Tibial artery (tissue), 4 donors: Measurements from ENCODE around the gene FDXACB1.

Experiments used
- DNase-seq, 2 donors: peaks; one replicate each; pipeline ENCODE4 v3.0.0-alpha.2; 2019
- H3K27ac ChIP-seq, 2 donors: fragments of 200-600 bp; sonication (generic) in 1 of 2; 1 replicate in 1 of 2; 2 replicates in 1 of 2; pipeline ENCODE4 v1.5.1; 2018 to 2019; ENCODE audit warnings: mild to moderate bottlenecking in 1 of 2
- H3K27me3 ChIP-seq, 2 donors: fragments of 200-600 bp; sonication (generic) in 1 of 2; one replicate each; pipeline versions ENCODE4 v1.5.1 to v1.6.0; 2016 to 2019
- H3K36me3 ChIP-seq, 3 donors: fragments of 200-600 bp; sonication (generic) in 2 of 3; one replicate each; pipeline ENCODE4 v1.5.1; 2016 to 2019; ENCODE audit warnings: mild to moderate bottlenecking in 2 of 3
- H3K4me1 ChIP-seq, 4 donors: fragments of 200-600 bp; sonication (generic) in 2 of 4; 1 replicate in 3 of 4; 2 replicates in 1 of 4; pipeline ENCODE4 v1.5.1; 2016 to 2019
- H3K4me3 ChIP-seq, 2 donors: fragments of 200-600 bp; sonication (generic) in 1 of 2; 1 replicate in 1 of 2; 2 replicates in 1 of 2; pipeline ENCODE4 v1.5.1; 2018 to 2019; ENCODE audit warnings: mild to moderate bottlenecking in 2 of 2
- H3K9me3 ChIP-seq, 3 donors: fragments of 200-600 bp; sonication (generic) in 1 of 3; one replicate each; pipeline ENCODE4 v1.5.1; 2016 to 2019
- intact Hi-C: fragments of 100-400 bp; cut with DNase I; formaldehyde crosslinking; loops from one replicate; pipeline ENCODE4 v1.15.0; 2023; ENCODE audit warnings: low total_unique reads
- TF ChIP-seq, protein P1 (sequence below), 2 experiments: fragments of 200-600 bp in 1 of 2; fragments of 450-650 bp in 1 of 2; IDR thresholded peaks; one replicate each; pipeline ENCODE4 v1.5.1; 2017 to 2019; ENCODE audit warnings: antibody characterized with exemption in 2 of 2, mild to moderate bottlenecking in 1 of 2, moderate library complexity in 1 of 2

FDXACB1 gene

DNA sequence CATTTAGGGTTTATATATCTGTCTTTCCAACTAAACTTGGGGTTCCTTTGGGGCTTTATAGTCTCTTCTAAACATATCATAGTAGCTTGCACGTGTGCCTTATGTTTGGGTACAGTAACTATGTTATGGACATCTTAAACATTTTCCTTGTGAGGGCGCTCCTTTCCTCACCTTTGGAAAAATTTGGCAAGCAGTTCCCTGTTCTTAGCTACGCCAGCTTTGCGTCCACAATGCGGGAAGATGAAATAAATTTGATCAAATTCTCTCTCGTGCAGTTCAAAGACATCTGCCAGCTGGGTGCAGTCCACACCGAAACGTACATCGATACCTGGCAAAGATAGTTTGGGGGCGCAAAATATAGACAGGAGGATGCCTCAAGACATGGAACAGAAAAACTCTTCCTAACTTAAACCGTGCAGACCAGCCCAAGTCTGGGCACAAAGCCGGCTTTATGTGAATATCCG is 548 bp downstream of the FDXACB1 start:
- TF ChIP-seq, protein P1, sequence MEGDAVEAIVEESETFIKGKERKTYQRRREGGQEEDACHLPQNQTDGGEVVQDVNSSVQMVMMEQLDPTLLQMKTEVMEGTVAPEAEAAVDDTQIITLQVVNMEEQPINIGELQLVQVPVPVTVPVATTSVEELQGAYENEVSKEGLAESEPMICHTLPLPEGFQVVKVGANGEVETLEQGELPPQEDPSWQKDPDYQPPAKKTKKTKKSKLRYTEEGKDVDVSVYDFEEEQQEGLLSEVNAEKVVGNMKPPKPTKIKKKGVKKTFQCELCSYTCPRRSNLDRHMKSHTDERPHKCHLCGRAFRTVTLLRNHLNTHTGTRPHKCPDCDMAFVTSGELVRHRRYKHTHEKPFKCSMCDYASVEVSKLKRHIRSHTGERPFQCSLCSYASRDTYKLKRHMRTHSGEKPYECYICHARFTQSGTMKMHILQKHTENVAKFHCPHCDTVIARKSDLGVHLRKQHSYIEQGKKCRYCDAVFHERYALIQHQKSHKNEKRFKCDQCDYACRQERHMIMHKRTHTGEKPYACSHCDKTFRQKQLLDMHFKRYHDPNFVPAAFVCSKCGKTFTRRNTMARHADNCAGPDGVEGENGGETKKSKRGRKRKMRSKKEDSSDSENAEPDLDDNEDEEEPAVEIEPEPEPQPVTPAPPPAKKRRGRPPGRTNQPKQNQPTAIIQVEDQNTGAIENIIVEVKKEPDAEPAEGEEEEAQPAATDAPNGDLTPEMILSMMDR (IDR thresholded peaks at IDR 0.05): no peak
- no peak for DNase-seq
- Histone ChIP-seq H3K36me3 (no peaks in the 10 kb centered on the region), H3K4me1 (peaks cover 0 to 14% (median 9%) of the 10 kb centered on the region in 4 donors), H3K9me3 (no peaks in the 10 kb centered on the region), H3K4me3 (peak overlapping the region; percentile 59 to 77), H3K27ac (peak overlapping the region; percentile 92 to 94), H3K27me3 (no peaks in the 10 kb centered on the region)
- intact Hi-C loops: loop anchor here (5.0 kb wide), 2 partner anchors 49 to 104 kb away; no protein-coding TSS in a partner anchor

DNA sequence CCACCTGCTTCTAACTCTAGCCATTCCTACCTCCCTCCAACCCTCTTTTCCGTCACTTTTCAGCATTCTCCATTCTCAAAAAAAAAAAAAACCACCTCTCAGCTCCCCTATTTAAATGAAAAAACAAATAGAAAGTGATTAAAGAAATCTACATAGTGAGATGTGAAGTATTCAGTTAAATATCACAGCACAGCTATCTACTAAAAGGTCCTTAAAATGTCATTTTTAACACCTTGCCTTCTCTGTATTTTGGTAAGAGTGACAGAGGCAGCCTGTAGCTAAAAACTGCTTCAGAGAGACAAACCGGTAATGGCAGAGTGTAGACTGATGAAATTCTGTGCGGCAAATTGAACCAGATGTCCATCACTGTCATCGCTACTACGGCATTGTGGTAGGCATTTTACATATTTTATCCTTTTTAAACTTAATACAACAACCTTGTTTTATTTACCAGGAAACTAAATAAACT is 7.2 kb downstream of the FDXACB1 start:
- Histone ChIP-seq H3K4me3 (peak overlapping the region; percentile 66 to 98), H3K4me1 (peaks cover 0 to 20% (median 7%) of the 10 kb centered on the region in 4 donors), H3K27me3 (no peaks in the 10 kb centered on the region), H3K36me3 (peaks cover 10 to 23% (median 20%) of the 10 kb centered on the region in 3 donors), H3K27ac (peak overlapping the region; percentile 85 to 98), H3K9me3 (no peaks in the 10 kb centered on the region)
- intact Hi-C loops: loop anchor here (5.0 kb wide), 1 partner anchor 126 kb away; no protein-coding TSS in a partner anchor
- DNase-seq: no peak
- TF ChIP-seq, protein P1 (IDR thresholded peaks at IDR 0.05): no peak

DNA sequence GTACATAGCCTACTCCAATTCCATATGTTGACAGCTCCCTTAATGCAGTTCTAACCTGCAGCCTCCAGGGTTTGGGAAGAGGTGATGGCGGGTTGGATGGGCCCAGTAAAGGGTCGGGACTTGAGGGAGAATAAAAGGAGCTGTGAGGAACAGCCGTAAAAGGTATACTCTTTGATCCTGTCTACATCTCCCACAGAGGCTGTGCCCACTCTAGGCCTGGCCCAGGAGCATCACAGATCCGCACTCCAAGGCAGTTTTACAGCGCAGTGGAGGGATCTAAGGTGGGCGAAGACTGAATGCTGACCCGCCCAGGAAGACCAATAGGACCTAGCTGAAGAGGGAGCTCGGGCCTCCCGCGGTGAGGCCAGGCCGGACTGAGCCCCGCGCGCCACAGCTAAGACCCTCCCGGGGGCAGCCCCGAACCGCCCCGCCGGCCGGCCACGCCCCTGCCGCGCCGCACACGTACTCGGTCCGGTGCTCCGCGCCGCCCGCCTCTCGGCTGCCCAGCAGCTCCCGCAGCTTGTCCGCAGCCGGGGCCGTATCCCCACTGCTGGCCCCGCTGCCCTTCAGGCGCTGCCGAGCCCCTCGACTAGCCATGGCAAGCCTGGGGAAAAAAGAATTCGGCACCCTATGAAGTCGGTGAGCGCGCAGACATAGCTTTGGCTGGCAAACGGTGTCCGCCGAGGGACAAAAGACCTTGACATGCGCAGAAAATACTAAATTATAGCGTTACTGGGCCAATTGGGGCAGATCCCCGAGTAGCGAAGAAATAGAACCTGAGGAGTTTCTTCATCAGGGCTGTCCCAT is 7.9 kb downstream of the FDXACB1 start, which contains the start of gene ALG9:
Gene ALG9, minus strand, starts transcription at position 696 of the 807 bp plus-strand sequence. Its CDS starts 99 bp downstream, at position 597.
- H3K27ac ChIP-seq: peak within 1 kb of the TSS; percentile 85 to 98
- DNase-seq: peak; percentile 84 to 89
- TF ChIP-seq, protein P1 (IDR thresholded peaks at IDR 0.05): peak; percentile 20 to 27
- H3K36me3 ChIP-seq: peaks cover 16 to 29% (median 25%) of the 10 kb centered on the region in 3 donors
- no peaks in the 10 kb centered on the region for H3K27me3 ChIP-seq
- intact Hi-C loops: loop anchor here (5.0 kb wide), 1 partner anchor 126 kb away; no protein-coding TSS in a partner anchor
- peaks cover 0 to 20% (median 7%) of the 10 kb centered on the region in 4 donors for H3K4me1 ChIP-seq
- H3K4me3 ChIP-seq: peak within 1 kb of the TSS; percentile 66 to 98
- H3K9me3 ChIP-seq: no peaks in the 10 kb centered on the region

DNA sequence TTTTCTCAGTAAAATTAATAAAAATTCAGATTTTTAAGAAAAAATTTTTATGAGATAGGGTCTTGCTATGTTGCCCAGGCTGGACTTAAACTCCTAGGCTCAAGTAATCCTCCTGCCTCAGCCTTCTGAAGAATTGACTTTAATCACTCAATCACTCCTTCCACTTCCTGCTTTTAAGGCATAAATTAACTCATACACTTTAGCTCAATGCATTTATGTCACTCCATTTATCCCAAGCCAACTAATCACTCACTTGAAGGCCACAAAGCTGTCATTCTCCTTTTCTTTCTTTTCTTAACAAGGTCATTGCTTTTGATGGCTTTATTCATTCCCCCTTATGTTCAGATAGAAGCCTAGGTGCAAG is 8.5 kb downstream of the FDXACB1 start:
- peak overlapping the region; percentile 66 to 98 for H3K4me3 ChIP-seq
- TF ChIP-seq, protein P1 (IDR thresholded peaks at IDR 0.05): no peak
- no peaks in the 10 kb centered on the region for H3K9me3 ChIP-seq
- DNase-seq: no peak
- peaks cover 20 to 35% (median 29%) of the 10 kb centered on the region in 3 donors for H3K36me3 ChIP-seq
- peak overlapping the region; percentile 85 to 98 for H3K27ac ChIP-seq
- intact Hi-C loops: loop anchor here (5.0 kb wide), 1 partner anchor 127 kb away; no protein-coding TSS in a partner anchor
- H3K27me3 ChIP-seq: no peaks in the 10 kb centered on the region
- H3K4me1 ChIP-seq: peaks cover 0 to 20% (median 7%) of the 10 kb centered on the region in 4 donors

DNA sequence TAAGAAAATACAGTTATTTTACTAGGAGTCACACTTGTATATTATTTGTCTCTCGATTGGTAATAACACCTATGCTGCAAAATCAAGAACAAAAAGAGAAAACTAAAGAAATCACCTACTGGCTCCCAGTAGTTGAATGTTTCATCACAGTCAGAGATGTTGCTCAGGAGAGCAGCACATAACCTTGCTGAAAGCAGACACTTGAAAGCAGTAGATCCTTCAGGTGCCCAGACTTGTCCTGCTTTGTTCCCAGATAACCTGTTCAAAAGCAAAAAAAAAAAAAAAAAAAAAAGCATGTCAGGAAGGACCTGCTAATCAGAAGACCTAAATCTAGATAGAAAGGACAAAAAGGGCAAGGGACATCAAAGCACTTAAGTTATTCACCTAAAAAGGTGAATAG is 8.9 kb downstream of the FDXACB1 start:
- Histone ChIP-seq H3K27ac (peak overlapping the region in 1 of 2 donors; percentile 85), H3K4me1 (peaks cover 0 to 20% (median 7%) of the 10 kb centered on the region in 4 donors), H3K4me3 (no peak overlapping the region), H3K9me3 (no peaks in the 10 kb centered on the region), H3K36me3 (peaks cover 22 to 39% (median 30%) of the 10 kb centered on the region in 3 donors), H3K27me3 (no peaks in the 10 kb centered on the region)
- TF ChIP-seq, protein P1 (IDR thresholded peaks at IDR 0.05): no peak
- intact Hi-C loops: loop anchor here (5.0 kb wide), 1 partner anchor 127 kb away; no protein-coding TSS in a partner anchor
- no peak for DNase-seq
